Activated CD4-positive, CD25-positive, alpha-beta regulatory T cell treated with anti-CD3 and anti-CD28 coated beads, Interleukin-2, amount 50 U/mL, for 72 hours (primary cell): Measurements from ENCODE around the gene GLYATL3.
"Not testable (repeated sequence)": the region's sequence is repeated elsewhere in the genome, so short reads cannot be mapped to it uniquely, and the experiment has no call there.

Experiments used
- DNase-seq: peaks from one replicate; pipeline ENCODE4 v3.0.0; 2021

Gene GLYATL3

GRCh38 chr6:49499623-49500022 is at the start of gene GLYATL3:
Gene GLYATL3 (plus strand): TSS chr6:49499923. CDS start chr6:49511991, 12,068 bp downstream.
- DNase-seq = no peak

GRCh38 chr6:49453221-49453620 is 46.5 kb upstream of the GLYATL3 start:
- DNase-seq = no peak

- no peak for DNase-seq
These were observed 44.7 kb upstream of the GLYATL3 start for GRCh38 chr6:49454787-49455709.

- DNase-seq = no peak
These were observed 42.0 kb upstream of the GLYATL3 start for GRCh38 chr6:49457771-49458170.

GRCh38 chr6:49462071-49462470 is 37.7 kb upstream of the GLYATL3 start:
- no peak for DNase-seq

- no peak for DNase-seq
These were observed 37.2 kb upstream of the GLYATL3 start for GRCh38 chr6:49462599-49462926.

GRCh38 chr6:49462927-49463611 is 36.7 kb upstream of the GLYATL3 start, which contains the start of the genes CENPQ and MMUT:
Gene CENPQ (plus strand): TSS chr6:49463370. CDS start chr6:49470177, 6,807 bp downstream.
Gene MMUT (minus strand): TSS chr6:49463253. CDS start chr6:49459466, 3,787 bp downstream.
- DNase-seq = peak; percentile 85

- DNase-seq = no peak
These were observed 36.1 kb upstream of the GLYATL3 start for GRCh38 chr6:49463612-49463967.

GRCh38 chr6:49464691-49465090 is 35.0 kb upstream of the GLYATL3 start:
- no peak for DNase-seq

GRCh38 chr6:49468042-49468441 is 31.7 kb upstream of the GLYATL3 start:
- DNase-seq = no peak

- not testable (repeated sequence) for DNase-seq
These were observed 23.2 kb upstream of the GLYATL3 start for GRCh38 chr6:49476564-49476963.

GRCh38 chr6:49479308-49479970 is 20.3 kb upstream of the GLYATL3 start:
- no peak for DNase-seq

GRCh38 chr6:49481846-49482245 is 17.9 kb upstream of the GLYATL3 start:
- not testable (repeated sequence) for DNase-seq

GRCh38 chr6:49483380-49483779 is 16.3 kb upstream of the GLYATL3 start:
- DNase-seq = not testable (repeated sequence)

- DNase-seq = no peak
These were observed 9.1 kb upstream of the GLYATL3 start for GRCh38 chr6:49490633-49491032.

GRCh38 chr6:49497304-49497703 is 2.4 kb upstream of the GLYATL3 start:
- no peak for DNase-seq

- DNase-seq = no peak
These were observed 597 bp upstream of the GLYATL3 start for GRCh38 chr6:49499126-49499525.

GRCh38 chr6:49504666-49505065 is 4.9 kb downstream of the GLYATL3 start:
- DNase-seq = no peak

GRCh38 chr6:49506569-49507111 is 6.9 kb downstream of the GLYATL3 start:
- no peak for DNase-seq

GRCh38 chr6:49509342-49509741 is 9.6 kb downstream of the GLYATL3 start:
- no peak for DNase-seq

- no peak for DNase-seq
These were observed 13.6 kb downstream of the GLYATL3 start for GRCh38 chr6:49513153-49513989.
